Mesendoderm (in vitro differentiated cells): ENCODE measurements around the gene COLEC11. TPM values are rescaled to one million over a fixed set of nuclear protein-coding genes. Genes with fewer than 3 reads are reported as not detected.
A peak's percentile ranks its signal among the peaks of the same experiment; 100 is the strongest.

ENCODE experiments used
- DNase-seq: peaks from one replicate; pipeline ENCODE4 v3.0.0; 2013
- H2AK5ac ChIP-seq: 2 replicates; pipeline ENCODE4 v1.6.1; 2013; ENCODE audit warnings: low read length, inconsistent platforms
- H2BK120ac ChIP-seq: 2 replicates; pipeline ENCODE4 v1.6.1; 2013; ENCODE audit warnings: low read depth, mild to moderate bottlenecking, low read length, moderate library complexity, mixed read lengths
- H2BK15ac ChIP-seq: replicated peaks from 2 replicates; pipeline ENCODE4 v1.6.1; 2013; ENCODE audit warnings: low read depth, mild to moderate bottlenecking, moderate library complexity
- H2BK5ac ChIP-seq: 2 replicates; pipeline ENCODE4 v1.6.1; 2013; ENCODE audit warnings: low read length, inconsistent platforms
- H3K18ac ChIP-seq: 2 replicates; pipeline ENCODE4 v1.6.1; 2013; ENCODE audit warnings: mild to moderate bottlenecking, low read length, mixed read lengths
- H3K23ac ChIP-seq: one replicate; pipeline ENCODE4 v1.6.1; 2013; ENCODE audit warnings: low read length
- H3K27ac ChIP-seq: 2 replicates; pipeline ENCODE4 v1.5.1; 2013; ENCODE audit warnings: low read depth, mild to moderate bottlenecking, inconsistent platforms, low read length, moderate library complexity
- H3K27me3 ChIP-seq: 2 replicates; pipeline ENCODE4 v1.6.1; 2013; ENCODE audit warnings: low read length, control low read depth, mild to moderate bottlenecking, inconsistent platforms; ENCODE audit not compliant: insufficient read depth, poor library complexity
- H3K36me3 ChIP-seq: 2 replicates; pipeline ENCODE4 v1.6.1; 2013; ENCODE audit warnings: low read length, inconsistent platforms; ENCODE audit not compliant: control insufficient read depth, insufficient read depth
- H3K4ac ChIP-seq: one replicate; pipeline ENCODE4 v1.6.1; 2013; ENCODE audit warnings: low read depth, mild to moderate bottlenecking, low read length, moderate library complexity
- H3K4me1 ChIP-seq: 2 replicates; pipeline ENCODE4 v1.6.1; 2013; ENCODE audit warnings: low read depth, low read length, inconsistent platforms; ENCODE audit not compliant: control insufficient read depth
- H3K4me2 ChIP-seq: 2 replicates; pipeline ENCODE4 v1.6.1; 2013; ENCODE audit warnings: low read length
- H3K4me3 ChIP-seq: 2 replicates; pipeline ENCODE4 v1.5.1; 2013; ENCODE audit warnings: mild to moderate bottlenecking, low read length
- H3K56ac ChIP-seq: one replicate; pipeline ENCODE4 v1.6.1; 2013; ENCODE audit warnings: low read length
- H3K79me1 ChIP-seq: 2 replicates; pipeline ENCODE4 v1.6.1; 2013; ENCODE audit warnings: low read length, inconsistent platforms
- H3K79me2 ChIP-seq: 2 replicates; pipeline ENCODE4 v1.6.1; 2013; ENCODE audit warnings: mild to moderate bottlenecking, low read length; ENCODE audit not compliant: control insufficient read depth, insufficient read depth
- H3K9ac ChIP-seq: 2 replicates; pipeline ENCODE4 v1.6.1; 2013; ENCODE audit warnings: low read length, inconsistent platforms
- H4K5ac ChIP-seq: one replicate; pipeline ENCODE4 v1.6.1; 2013; ENCODE audit warnings: low read length
- H4K8ac ChIP-seq: one replicate; pipeline ENCODE4 v1.6.1; 2013; ENCODE audit warnings: low read depth, mild to moderate bottlenecking, control low read depth, low read length, moderate library complexity
- WGBS: extraction: QIAGEN DNeasy Blood & Tissue Kit; methylation state at CpG from one replicate; pipeline ENCODE4 v1.1.7; 2013; ENCODE audit warnings: low lambda C conversion rate, missing lambda C conversion rate; ENCODE audit not compliant: insufficient coverage; ENCODE audit errors: extremely low coverage; 5-methylcytosine and 5-hydroxymethylcytosine counted together
- polyA plus RNA-seq, 2 experiments: library from polyadenylated mRNA; stranded (reverse); fragments of 200-250 nt; gene quantifications; one replicate each; pipeline ENCODE4 v1.2.3, GENCODE V29; 2013

The COLEC11 gene
- 0.22 TPM for polyA plus RNA-seq (2013, experiment 1 of 2)
- polyA plus RNA-seq (2013, experiment 2 of 2), result 0.15 TPM

- H3K9ac ChIP-seq, result no peak within 1 kb of the TSS
- H3K4me1 ChIP-seq, result no peaks in the 10 kb centered on the region
- no peak within 1 kb of the TSS for H4K8ac ChIP-seq
- no peaks in the 10 kb centered on the region for H3K36me3 ChIP-seq
- DNase-seq, result peak; percentile 70
- H4K5ac ChIP-seq, result no peak within 1 kb of the TSS
- H3K79me1 ChIP-seq, result no peaks in the 10 kb centered on the region
- H3K4me3 ChIP-seq, result no peak within 1 kb of the TSS
- no peak within 1 kb of the TSS for H3K56ac ChIP-seq
- H3K27me3 ChIP-seq, result no peaks in the 10 kb centered on the region
- no peak within 1 kb of the TSS for H2BK5ac ChIP-seq
- H3K79me2 ChIP-seq, result no peaks in the 10 kb centered on the region
- H3K4ac ChIP-seq, result no peak within 1 kb of the TSS
- no peak within 1 kb of the TSS for H3K27ac ChIP-seq
- no peak within 1 kb of the TSS for H3K18ac ChIP-seq
- no peak within 1 kb of the TSS for H2BK120ac ChIP-seq
- H3K23ac ChIP-seq, result no peak within 1 kb of the TSS
- no CpG with 5 or more reads among the region's 40 CpGs for WGBS
- H2BK15ac ChIP-seq, result no peak within 1 kb of the TSS
- no peak within 1 kb of the TSS for H2AK5ac ChIP-seq
- H3K4me2 ChIP-seq, result no peak within 1 kb of the TSS
These were observed at the start of gene COLEC11 for GRCh38 chr2:3594493-3595281. TSS of gene COLEC11 (plus strand) at chr2:3595112. CDS start at chr2:3604341, 9,229 bp downstream.

GRCh38 chr2:3545788-3546478 lies 49.0 kb upstream of the COLEC11 start:
- DNase-seq, result no peak
- H3K27ac ChIP-seq, result no peak overlapping the region
- H3K79me2 ChIP-seq, result peaks cover 2% of the 10 kb centered on the region
- no peak overlapping the region for H3K4me2 ChIP-seq
- H3K9ac ChIP-seq, result no peak overlapping the region
- no peak overlapping the region for H4K5ac ChIP-seq
- H3K4ac ChIP-seq, result no peak overlapping the region
- H2BK5ac ChIP-seq, result no peak overlapping the region
- H3K23ac ChIP-seq, result no peak overlapping the region
- no peaks in the 10 kb centered on the region for H3K27me3 ChIP-seq
- H3K18ac ChIP-seq, result no peak overlapping the region
- WGBS, result no CpG with 5 or more reads among the region's 10 CpGs
- H4K8ac ChIP-seq, result no peak overlapping the region
- H3K36me3 ChIP-seq, result peaks cover 31% of the 10 kb centered on the region
- no peak overlapping the region for H2AK5ac ChIP-seq
- H3K56ac ChIP-seq, result no peak overlapping the region
- no peak overlapping the region for H3K4me3 ChIP-seq
- peaks cover 7% of the 10 kb centered on the region for H3K79me1 ChIP-seq
- no peak overlapping the region for H2BK120ac ChIP-seq
- no peak overlapping the region for H2BK15ac ChIP-seq
- no peaks in the 10 kb centered on the region for H3K4me1 ChIP-seq

- no peaks in the 10 kb centered on the region for H3K4me1 ChIP-seq
- peaks cover 30% of the 10 kb centered on the region for H3K36me3 ChIP-seq
- no peak overlapping the region for H4K8ac ChIP-seq
- H3K4me3 ChIP-seq, result no peak overlapping the region
- no peak overlapping the region for H3K4ac ChIP-seq
- no peak for DNase-seq
- H3K79me2 ChIP-seq, result peaks cover 2% of the 10 kb centered on the region
- H3K27me3 ChIP-seq, result no peaks in the 10 kb centered on the region
- no peak overlapping the region for H2BK120ac ChIP-seq
- H3K4me2 ChIP-seq, result no peak overlapping the region
- no peak overlapping the region for H3K18ac ChIP-seq
- no peak overlapping the region for H4K5ac ChIP-seq
- H3K56ac ChIP-seq, result no peak overlapping the region
- no peak overlapping the region for H2BK5ac ChIP-seq
- H3K9ac ChIP-seq, result no peak overlapping the region
- no peak overlapping the region for H2AK5ac ChIP-seq
- no peak overlapping the region for H3K27ac ChIP-seq
- H2BK15ac ChIP-seq, result no peak overlapping the region
- WGBS, result no CpG with 5 or more reads among the region's 2 CpGs
- peaks cover 6% of the 10 kb centered on the region for H3K79me1 ChIP-seq
- no peak overlapping the region for H3K23ac ChIP-seq
These were observed 47.0 kb upstream of the COLEC11 start for GRCh38 chr2:3547915-3548314.

- H3K36me3 ChIP-seq, result peaks cover 13% of the 10 kb centered on the region
- H3K4ac ChIP-seq, result no peak overlapping the region
- H3K23ac ChIP-seq, result no peak overlapping the region
- no peak overlapping the region for H2BK5ac ChIP-seq
- H3K56ac ChIP-seq, result no peak overlapping the region
- H3K27me3 ChIP-seq, result no peaks in the 10 kb centered on the region
- no peak overlapping the region for H3K4me3 ChIP-seq
- DNase-seq, result no peak
- no peak overlapping the region for H4K8ac ChIP-seq
- H3K79me1 ChIP-seq, result peaks cover 10% of the 10 kb centered on the region
- no peak overlapping the region for H2BK15ac ChIP-seq
- H2BK120ac ChIP-seq, result no peak overlapping the region
- H2AK5ac ChIP-seq, result no peak overlapping the region
- no peak overlapping the region for H3K27ac ChIP-seq
- no peaks in the 10 kb centered on the region for H3K4me1 ChIP-seq
- H3K18ac ChIP-seq, result no peak overlapping the region
- no peak overlapping the region for H3K4me2 ChIP-seq
- no CpG with 5 or more reads among the region's 10 CpGs for WGBS
- H3K79me2 ChIP-seq, result peaks cover 21% of the 10 kb centered on the region
- no peak overlapping the region for H4K5ac ChIP-seq
- H3K9ac ChIP-seq, result no peak overlapping the region
These were observed 41.0 kb upstream of the COLEC11 start for GRCh38 chr2:3553946-3554345.

GRCh38 chr2:3557639-3558204 lies 37.2 kb upstream of the COLEC11 start:
- peaks cover 12% of the 10 kb centered on the region for H3K79me1 ChIP-seq
- no peaks in the 10 kb centered on the region for H3K27me3 ChIP-seq
- DNase-seq, result peak; percentile 5
- no peak overlapping the region for H2BK120ac ChIP-seq
- peak overlapping the region; percentile 96 for H3K4me3 ChIP-seq
- peaks cover 21% of the 10 kb centered on the region for H3K79me2 ChIP-seq
- peak overlapping the region; percentile 95 for H3K56ac ChIP-seq
- peaks cover 7% of the 10 kb centered on the region for H3K36me3 ChIP-seq
- no peak overlapping the region for H3K23ac ChIP-seq
- H4K8ac ChIP-seq, result no peak overlapping the region
- WGBS, result no CpG with 5 or more reads among the region's 40 CpGs
- peak overlapping the region; percentile 95 for H3K9ac ChIP-seq
- H3K4me2 ChIP-seq, result peak overlapping the region; percentile 71
- H3K27ac ChIP-seq, result peak overlapping the region; percentile 82
- peak overlapping the region; percentile 92 for H3K4ac ChIP-seq
- H3K4me1 ChIP-seq, result no peaks in the 10 kb centered on the region
- peak overlapping the region; percentile 64 for H3K18ac ChIP-seq
- H2AK5ac ChIP-seq, result peak overlapping the region; percentile 62
- H2BK5ac ChIP-seq, result no peak overlapping the region
- no peak overlapping the region for H4K5ac ChIP-seq
- H2BK15ac ChIP-seq, result no peak overlapping the region
